Mesothelial cell of epicardium (in vitro differentiated cells): ENCODE data around the gene KAZN. TPM values are rescaled to one million over a fixed set of nuclear protein-coding genes. Genes with fewer than 3 reads are reported as not detected.

Experiments
- DNase-seq, 2 experiments: peaks; one replicate each; pipeline ENCODE4 v3.0.0; 2021; ENCODE audit warnings: low spot score in 2 of 2; ENCODE audit not compliant: unreplicated experiment in 2 of 2
- H3K27ac Mint-ChIP-seq: 2 replicates; pipeline ENCODE4 v1.8.0; 2021; ENCODE audit warnings: mixed read lengths
- H3K27me3 Mint-ChIP-seq: 2 replicates; pipeline ENCODE4 v1.8.0; 2021; ENCODE audit warnings: low read depth, mixed read lengths
- H3K36me3 Mint-ChIP-seq: 2 replicates; pipeline ENCODE4 v1.8.0; 2021; ENCODE audit warnings: mixed read lengths
- H3K4me1 Mint-ChIP-seq: 2 replicates; pipeline ENCODE4 v1.8.0; 2021; ENCODE audit warnings: mixed read lengths
- H3K4me3 Mint-ChIP-seq: 2 replicates; pipeline ENCODE4 v1.8.0; 2021; ENCODE audit warnings: mild to moderate bottlenecking, moderate library complexity, mixed read lengths
- H3K9me3 Mint-ChIP-seq: 2 replicates; pipeline ENCODE4 v1.8.0; 2021; ENCODE audit warnings: mixed read lengths
- total RNA-seq: library from RNA; stranded (reverse); gene quantifications from 3 replicates; pipeline ENCODE4 v1.2.1, GENCODE V29; 2021
- TF ChIP-seq, protein P1 (sequence below): fragments of 200-600 bp; sonication (generic); IDR thresholded peaks from one replicate; pipeline ENCODE4 v1.5.0; 2021; ENCODE audit warnings: antibody characterized with exemption; ENCODE audit not compliant: unreplicated experiment

KAZN gene
- total RNA-seq, 1 donor from 2014 or later: 38.4 TPM

GRCh38 chr1:15068152-15068551 is 469.7 kb downstream of the KAZN start:
- Mint-ChIP-seq H3K9me3 (no peaks in the 10 kb centered on the region), H3K27me3 (no peaks in the 10 kb centered on the region), H3K36me3 (peaks cover 24% of the 10 kb centered on the region), H3K27ac (no peak overlapping the region), H3K4me1 (peaks cover 3% of the 10 kb centered on the region), H3K4me3 (no peak overlapping the region)
- TF ChIP-seq, protein P1, sequence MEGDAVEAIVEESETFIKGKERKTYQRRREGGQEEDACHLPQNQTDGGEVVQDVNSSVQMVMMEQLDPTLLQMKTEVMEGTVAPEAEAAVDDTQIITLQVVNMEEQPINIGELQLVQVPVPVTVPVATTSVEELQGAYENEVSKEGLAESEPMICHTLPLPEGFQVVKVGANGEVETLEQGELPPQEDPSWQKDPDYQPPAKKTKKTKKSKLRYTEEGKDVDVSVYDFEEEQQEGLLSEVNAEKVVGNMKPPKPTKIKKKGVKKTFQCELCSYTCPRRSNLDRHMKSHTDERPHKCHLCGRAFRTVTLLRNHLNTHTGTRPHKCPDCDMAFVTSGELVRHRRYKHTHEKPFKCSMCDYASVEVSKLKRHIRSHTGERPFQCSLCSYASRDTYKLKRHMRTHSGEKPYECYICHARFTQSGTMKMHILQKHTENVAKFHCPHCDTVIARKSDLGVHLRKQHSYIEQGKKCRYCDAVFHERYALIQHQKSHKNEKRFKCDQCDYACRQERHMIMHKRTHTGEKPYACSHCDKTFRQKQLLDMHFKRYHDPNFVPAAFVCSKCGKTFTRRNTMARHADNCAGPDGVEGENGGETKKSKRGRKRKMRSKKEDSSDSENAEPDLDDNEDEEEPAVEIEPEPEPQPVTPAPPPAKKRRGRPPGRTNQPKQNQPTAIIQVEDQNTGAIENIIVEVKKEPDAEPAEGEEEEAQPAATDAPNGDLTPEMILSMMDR: no peak
- DNase-seq: no peak

- Mint-ChIP-seq H3K4me1 (peaks cover 3% of the 10 kb centered on the region), H3K27me3 (no peaks in the 10 kb centered on the region), H3K27ac (no peak overlapping the region), H3K36me3 (peaks cover 18% of the 10 kb centered on the region), H3K4me3 (no peak overlapping the region), H3K9me3 (no peaks in the 10 kb centered on the region)
- TF ChIP-seq, protein P1: no peak
- DNase-seq: no peak
These were observed 470.5 kb downstream of the KAZN start for GRCh38 chr1:15068997-15069396.

DNA sequence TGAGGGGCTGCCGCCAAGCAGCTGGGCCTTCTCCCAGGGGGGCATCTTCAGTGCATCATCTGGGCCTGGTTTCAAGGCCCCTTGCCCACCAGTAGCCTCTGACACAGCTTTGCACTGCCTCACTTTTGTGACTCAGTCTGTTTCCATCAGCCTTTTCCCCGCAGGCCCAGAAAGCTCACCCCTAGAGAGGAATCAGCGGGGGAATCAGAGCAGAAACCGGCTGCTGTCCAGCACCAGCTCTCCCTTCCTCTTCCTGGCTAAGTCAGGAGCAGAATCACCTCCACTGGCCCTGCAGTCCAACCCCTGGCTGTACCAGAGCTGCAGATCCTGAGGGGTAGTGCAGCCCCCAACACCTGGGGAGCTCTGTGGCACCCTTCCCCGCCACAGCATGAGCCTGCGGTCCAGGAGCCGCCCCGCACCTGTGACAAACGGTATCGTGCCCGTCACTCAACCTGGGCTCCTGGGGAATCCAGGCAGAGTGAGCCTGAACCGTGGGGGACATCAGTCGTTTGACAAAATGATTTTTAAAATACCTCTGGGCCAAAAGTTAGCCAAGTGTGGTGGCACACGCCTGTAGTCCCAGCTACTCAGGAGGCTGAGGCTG is 471.8 kb downstream of the KAZN start:
- Mint-ChIP-seq H3K36me3 (peaks cover 10% of the 10 kb centered on the region), H3K4me1 (peaks cover 3% of the 10 kb centered on the region), H3K27me3 (no peaks in the 10 kb centered on the region)

DNA sequence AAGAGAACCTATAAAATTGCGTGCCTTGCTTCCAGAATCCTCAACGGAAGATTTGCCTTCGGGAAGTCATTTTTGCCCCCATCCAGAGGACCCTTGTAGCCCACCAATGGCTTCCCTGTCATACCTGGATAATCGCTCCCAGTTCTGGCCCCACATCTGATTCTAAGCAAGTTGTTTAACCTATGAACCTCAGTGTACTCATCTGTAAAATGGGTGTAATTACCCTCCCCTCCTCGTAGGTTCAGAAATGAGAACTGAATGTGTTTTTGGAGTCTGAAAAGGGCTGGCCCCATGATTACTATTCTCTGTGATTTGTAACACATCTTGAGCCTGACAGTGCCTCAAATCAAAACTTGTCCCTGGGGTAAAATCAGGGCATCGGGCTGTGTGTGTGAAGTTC is 473.5 kb downstream of the KAZN start:
- Mint-ChIP-seq H3K27me3 (no peaks in the 10 kb centered on the region), H3K4me1 (peaks cover 3% of the 10 kb centered on the region), H3K9me3 (no peaks in the 10 kb centered on the region), H3K27ac (no peak overlapping the region), H3K36me3 (no peaks in the 10 kb centered on the region), H3K4me3 (no peak overlapping the region)
- TF ChIP-seq, protein P1: no peak
- no peak for DNase-seq

More for the DNA sequence above, 471.8 kb downstream of the KAZN start:
- no peak for DNase-seq
- TF ChIP-seq, protein P1: no peak
- Mint-ChIP-seq H3K4me3 (no peak overlapping the region), H3K27ac (no peak overlapping the region), H3K9me3 (no peaks in the 10 kb centered on the region)

GRCh38 chr1:15073799-15074308 is 475.4 kb downstream of the KAZN start:
- H3K27me3 Mint-ChIP-seq: no peaks in the 10 kb centered on the region
- H3K4me3 Mint-ChIP-seq: no peak overlapping the region
- H3K4me1 Mint-ChIP-seq: no peaks in the 10 kb centered on the region

More at GRCh38 chr1:15073799-15074308, 475.4 kb downstream of the KAZN start:
- Mint-ChIP-seq H3K9me3 (no peaks in the 10 kb centered on the region), H3K36me3 (no peaks in the 10 kb centered on the region), H3K27ac (no peak overlapping the region)
- no peak for DNase-seq
- TF ChIP-seq, protein P1: no peak
